HG03025 (cell line): ENCODE results near the gene TMA7.
"Not testable (repeated sequence)": the region's sequence is repeated elsewhere in the genome, so short reads cannot be mapped to it uniquely, and the experiment has no call there.

Experiments used
- ATAC-seq: cut with Tn5 transposase; IDR thresholded peaks from one replicate; pipeline ENCODE4 v1.9.1; 2021; ENCODE audit warnings: mild to moderate bottlenecking, moderate library complexity; ENCODE audit not compliant: unreplicated experiment, low FRiP score

TMA7 gene

GRCh38 chr3:48439820-48440589, at the start of gene TMA7, which contains the start of gene CCDC51:
Gene TMA7 (plus strand): TSS chr3:48440257. CDS start chr3:48440297, 40 bp downstream.
Gene CCDC51 (minus strand): TSS chr3:48440119. CDS start chr3:48435128, 4,991 bp downstream.
- ATAC-seq = peak; percentile 94

GRCh38 chr3:48394391-48394790, 45.7 kb upstream of the TMA7 start:
- no peak for ATAC-seq

GRCh38 chr3:48395714-48396113, 44.3 kb upstream of the TMA7 start:
- ATAC-seq = no peak

- no peak for ATAC-seq
Measured at GRCh38 chr3:48397767-48398681, 42.0 kb upstream of the TMA7 start.

- ATAC-seq = no peak
Measured at GRCh38 chr3:48398701-48399386, 41.2 kb upstream of the TMA7 start.

GRCh38 chr3:48399387-48400172, 40.5 kb upstream of the TMA7 start:
- no peak for ATAC-seq

GRCh38 chr3:48400824-48401433, 39.1 kb upstream of the TMA7 start:
- no peak for ATAC-seq

GRCh38 chr3:48401434-48401901, 38.6 kb upstream of the TMA7 start:
- not testable (repeated sequence) for ATAC-seq

GRCh38 chr3:48402281-48402732, 37.8 kb upstream of the TMA7 start:
- ATAC-seq = no peak

GRCh38 chr3:48402907-48403306, 37.1 kb upstream of the TMA7 start:
- no peak for ATAC-seq

GRCh38 chr3:48403533-48404439, 36.3 kb upstream of the TMA7 start:
- no peak for ATAC-seq

- no peak for ATAC-seq
Measured at GRCh38 chr3:48404440-48405342, 35.4 kb upstream of the TMA7 start.

GRCh38 chr3:48405343-48405881, 34.6 kb upstream of the TMA7 start:
- ATAC-seq = no peak

- no peak for ATAC-seq
Measured at GRCh38 chr3:48405971-48406370, 34.1 kb upstream of the TMA7 start.

- ATAC-seq = no peak
Measured at GRCh38 chr3:48406443-48407431, 33.3 kb upstream of the TMA7 start.

- ATAC-seq = no peak
Measured at GRCh38 chr3:48407542-48408099, 32.4 kb upstream of the TMA7 start.
